Forelimb muscle (tissue), 1 donor: ENCODE measurements around the gene FNBP1L. TPM values are rescaled to one million over a fixed set of nuclear protein-coding genes. Genes with fewer than 3 reads are reported as not detected.

Source experiments
- DNase-seq: peaks from one replicate; pipeline ENCODE4 v3.0.0-alpha.2; 2013; ENCODE audit warnings: low read depth
- polyA plus RNA-seq: library from polyadenylated mRNA; unstranded; fragments of 120-200 nt; gene quantifications from one replicate; pipeline ENCODE4 v1.2.1, GENCODE V29; 2013; ENCODE audit not compliant: insufficient read length

The FNBP1L gene
- 45.1 TPM for polyA plus RNA-seq

DNA sequence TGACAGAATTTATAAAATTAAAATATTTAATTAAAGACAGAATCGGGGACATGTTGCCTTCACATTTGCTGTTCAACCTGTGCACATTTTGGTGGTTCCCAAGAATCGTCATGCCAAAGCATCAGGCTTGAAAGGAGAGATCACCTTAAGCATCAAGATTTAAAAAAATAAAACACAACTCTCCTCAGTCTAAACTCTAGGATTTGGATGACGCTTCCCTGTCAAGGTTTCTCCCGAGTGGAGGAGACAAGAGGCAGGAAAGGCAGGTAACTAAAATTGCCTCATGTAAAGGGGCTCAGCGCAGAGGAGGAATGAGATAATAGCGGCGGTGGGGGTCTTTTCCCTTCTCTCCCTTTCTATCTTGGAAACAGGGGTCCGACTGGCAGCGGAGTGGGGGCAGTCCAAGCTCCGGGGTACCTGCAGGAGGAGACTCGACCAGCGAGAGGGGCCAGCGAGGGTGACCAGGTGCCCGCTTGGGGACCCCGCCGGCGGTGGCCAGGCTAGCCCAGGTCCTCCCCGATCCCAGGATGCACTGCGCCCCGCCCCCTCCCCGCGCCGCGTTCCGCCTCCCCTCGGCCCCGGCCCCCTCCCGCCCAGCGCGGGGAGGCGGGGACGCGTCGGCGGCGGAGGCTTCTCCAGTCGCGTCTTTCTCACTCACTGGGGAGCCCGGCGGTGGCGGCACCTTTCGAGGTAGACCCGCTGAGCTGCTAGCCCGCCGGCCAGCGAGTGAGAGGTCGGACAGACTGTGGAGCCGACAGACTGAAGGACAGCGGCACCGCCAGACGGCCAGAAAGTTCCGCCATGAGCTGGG is at the start of gene FNBP1L:
TSS of gene FNBP1L (plus strand) at position 638 of the 811 bp plus-strand sequence. CDS start at position 802, 164 bp downstream.
- peak; percentile 26 for DNase-seq

DNA sequence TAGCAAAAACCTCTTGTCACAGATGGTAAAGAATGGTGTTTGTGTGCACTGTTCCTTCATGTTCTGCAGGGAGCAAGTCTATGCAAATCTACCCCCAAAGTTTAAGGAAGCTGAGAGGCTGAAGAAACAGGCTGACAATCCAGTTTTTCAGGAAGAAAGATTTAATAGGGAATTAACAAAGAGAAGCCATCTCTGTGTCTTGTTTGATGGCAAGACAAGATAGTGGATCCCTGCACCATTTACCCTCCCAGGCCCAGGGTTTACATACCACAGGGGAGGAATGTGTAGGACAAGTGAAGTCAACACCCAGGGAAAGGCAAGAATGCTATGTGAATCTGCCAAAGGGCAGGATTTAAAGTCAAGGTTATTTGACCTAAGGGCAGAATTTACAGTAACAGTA is 48.1 kb upstream of the FNBP1L start:
- DNase-seq: no peak

DNA sequence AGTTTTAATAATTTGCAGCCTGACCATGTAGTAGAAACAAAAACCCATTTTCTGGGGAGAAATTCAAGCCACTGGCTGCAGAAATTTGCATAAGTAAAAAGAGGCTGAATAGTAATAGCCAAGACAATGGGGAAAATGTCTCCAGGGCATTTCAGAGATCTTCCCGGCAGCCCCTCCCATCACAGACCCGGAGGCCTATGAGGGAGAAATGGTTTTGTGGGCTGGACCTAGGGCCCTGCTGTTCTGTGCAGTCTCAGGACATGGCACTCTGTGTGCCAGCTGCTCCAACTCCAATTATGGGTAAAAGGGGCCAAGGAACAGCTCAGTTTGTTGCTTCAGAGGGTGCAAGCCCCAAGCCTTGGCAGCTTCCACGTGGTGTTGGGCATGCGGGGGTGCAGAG is 39.7 kb upstream of the FNBP1L start:
- DNase-seq: no peak

DNA sequence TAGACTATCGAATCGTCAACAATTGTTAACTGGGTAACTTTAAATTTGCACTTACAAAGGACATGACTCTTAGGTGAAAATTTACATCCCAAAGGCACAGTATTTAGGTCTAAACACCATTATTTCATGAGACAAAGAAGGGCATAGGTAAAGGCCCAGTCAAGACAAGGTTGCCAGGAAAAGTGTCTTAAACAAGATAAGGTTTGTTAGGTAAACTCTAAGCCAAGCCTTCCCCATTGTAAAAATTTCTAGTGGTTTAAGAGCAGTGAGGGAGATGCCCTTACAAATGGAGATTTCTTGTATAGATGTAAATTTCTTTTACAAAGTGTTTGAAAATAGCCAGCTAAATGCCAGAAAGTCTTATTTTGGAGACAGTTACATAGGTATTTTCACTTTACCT is 36.9 kb upstream of the FNBP1L start:
- no peak for DNase-seq

DNA sequence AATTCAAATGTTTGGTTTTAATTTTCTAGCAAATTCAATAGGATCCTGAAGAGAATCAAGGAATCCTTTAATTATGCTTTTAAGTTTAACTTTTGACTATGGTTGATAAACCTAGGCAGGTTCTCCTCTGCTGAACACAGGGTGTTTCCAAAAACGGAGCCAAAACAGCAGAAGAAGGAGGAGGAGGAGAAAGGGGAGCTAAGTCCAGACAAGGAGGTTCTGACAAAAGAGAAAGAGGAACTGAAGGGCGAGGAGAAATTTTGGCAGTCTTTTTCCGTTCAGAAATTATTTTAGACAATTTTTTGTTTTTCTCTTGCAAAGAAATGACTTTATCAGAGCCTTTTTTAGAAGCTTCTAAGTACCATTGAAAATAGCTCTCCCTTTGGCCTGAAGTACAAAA is 33.2 kb upstream of the FNBP1L start:
- DNase-seq: no peak

DNA sequence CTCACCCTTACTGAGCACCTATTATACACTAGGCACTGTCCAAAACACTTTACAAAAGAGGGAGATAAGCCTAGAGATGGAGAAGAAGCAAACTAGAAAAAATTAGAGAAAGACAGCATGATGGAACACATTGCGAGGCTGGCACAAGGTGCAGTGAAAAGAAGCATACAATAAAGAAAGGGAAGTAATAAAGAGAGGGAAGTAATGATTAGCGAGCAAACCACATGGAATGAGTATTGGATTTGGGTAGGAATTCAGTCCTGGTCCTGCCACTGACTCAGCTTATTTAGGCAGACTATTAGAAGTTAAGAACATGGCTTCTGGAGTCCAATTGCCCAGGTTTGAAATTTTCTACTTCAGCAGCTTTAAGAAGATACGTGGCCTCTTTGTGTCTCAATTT is 32.6 kb upstream of the FNBP1L start:
- DNase-seq: no peak

DNA sequence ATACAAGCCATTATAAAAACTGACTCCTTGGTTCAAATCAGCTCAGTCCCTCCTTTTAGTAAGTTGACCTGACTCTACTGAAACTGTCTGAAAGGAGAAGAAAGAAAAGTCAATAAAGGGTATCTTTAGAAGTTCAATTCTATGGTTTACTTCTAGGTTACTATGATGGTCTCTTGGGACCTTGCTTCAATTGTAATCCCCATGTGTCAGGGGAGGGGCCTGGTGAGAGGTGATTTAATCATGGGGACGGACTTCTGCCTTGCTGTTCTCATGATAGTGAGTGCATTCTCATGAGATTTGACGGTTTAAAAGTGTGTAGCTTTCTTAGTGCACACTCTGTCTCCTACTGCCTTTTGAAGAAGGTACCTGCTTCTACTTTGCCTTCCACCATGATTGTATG is 31.7 kb upstream of the FNBP1L start:
- no peak for DNase-seq

DNA sequence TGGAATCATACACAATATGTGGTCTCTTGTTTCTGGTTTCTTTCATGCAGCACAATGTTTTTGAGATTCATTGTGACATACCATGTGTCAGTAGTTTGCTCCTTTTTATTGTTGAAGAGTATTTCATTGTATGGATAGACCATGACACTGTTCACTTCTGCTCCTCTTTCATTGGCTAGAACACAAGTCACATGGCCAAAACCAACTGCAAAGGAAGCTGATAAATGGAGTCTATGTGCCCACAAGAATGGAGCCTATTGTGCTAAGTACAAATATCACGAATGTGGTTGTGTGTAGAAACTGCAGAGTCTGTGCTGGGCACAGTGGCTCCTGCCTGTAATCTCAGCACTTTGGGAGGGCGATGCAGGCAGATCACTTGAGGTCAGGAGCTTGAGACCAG is 28.6 kb upstream of the FNBP1L start:
- DNase-seq: no peak

DNA sequence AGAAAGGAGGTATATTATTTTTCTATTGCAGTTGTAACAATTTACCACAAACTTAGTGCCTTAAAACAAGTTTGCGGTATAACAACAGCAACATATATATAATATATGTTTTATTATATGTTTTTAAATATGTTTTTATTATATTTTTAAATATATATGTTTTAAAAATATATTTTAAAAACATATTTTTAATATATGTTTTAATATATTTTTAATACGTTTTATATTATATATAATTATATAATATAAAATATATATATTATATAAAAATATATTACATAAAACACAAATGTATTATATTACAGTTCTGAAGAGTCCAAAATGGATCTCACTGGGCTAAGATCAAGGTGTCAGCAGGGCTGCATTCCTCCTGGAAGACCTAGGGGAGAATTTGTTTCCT is 27.5 kb upstream of the FNBP1L start:
- no peak for DNase-seq

DNA sequence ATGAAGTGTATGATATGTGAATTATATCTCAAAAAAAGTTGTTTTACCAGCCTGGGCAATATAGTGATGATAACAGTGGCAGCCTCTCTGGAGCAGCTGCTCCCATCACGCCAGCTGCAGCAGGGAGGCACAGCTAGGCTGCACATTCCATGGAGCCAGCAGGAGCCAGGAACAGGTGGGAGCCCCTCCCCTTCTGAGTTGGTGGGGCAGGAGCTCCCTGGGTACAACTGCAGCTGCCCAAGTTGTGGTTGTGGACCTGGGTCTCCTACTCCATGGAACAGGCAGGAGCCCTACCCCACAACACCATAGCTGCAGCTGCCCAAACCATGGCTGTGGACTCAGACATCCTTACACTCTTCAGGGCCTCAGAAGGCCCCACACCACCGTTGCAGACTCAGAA is 21.7 kb upstream of the FNBP1L start:
- no peak for DNase-seq

DNA sequence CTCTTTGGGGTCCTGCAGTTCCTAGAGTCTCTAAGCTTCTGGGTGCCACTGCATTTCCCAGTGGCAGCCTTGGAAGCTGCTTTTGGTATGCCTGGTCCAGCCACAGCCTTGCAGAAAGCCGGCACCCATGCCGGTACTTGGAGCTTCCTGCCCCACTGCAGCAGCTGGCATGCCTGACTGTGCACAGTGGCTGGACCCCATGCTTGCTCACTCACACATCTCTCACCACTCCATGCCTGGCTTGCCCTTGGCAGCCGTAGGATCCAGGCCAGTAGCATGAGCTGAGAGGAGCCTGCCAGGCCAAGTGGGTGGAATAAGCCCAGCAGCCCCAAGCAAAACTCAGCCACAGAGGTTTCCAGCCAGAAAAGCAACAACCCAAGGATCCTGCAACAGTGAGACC is 20.3 kb upstream of the FNBP1L start:
- no peak for DNase-seq

DNA sequence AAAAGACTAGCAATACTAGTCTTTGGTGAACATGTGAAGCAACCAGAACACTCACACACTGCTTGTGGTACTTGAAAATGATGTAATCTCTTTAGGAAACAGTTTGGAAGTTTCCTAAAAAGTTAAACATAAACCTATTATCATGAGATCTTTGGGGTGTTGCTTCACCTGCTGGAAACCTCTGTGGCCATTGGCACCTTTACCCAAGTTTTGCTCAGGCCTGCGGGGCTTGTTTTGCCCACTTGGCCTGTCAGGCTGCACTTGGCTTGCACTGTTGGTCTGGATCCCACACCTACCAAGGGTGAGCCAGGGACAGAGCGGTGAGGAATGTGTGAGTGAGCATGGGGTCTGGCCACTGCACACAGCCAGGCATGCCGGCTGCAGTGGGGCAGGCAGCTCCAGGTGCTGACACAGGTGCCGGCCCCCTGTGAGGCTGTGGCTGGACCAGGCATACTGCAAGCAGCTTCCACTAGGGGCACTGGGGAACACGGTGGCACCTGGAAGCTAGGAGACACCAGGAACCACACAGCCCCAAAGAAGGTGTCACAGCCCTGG is 14.4 kb upstream of the FNBP1L start:
- DNase-seq: no peak

DNA sequence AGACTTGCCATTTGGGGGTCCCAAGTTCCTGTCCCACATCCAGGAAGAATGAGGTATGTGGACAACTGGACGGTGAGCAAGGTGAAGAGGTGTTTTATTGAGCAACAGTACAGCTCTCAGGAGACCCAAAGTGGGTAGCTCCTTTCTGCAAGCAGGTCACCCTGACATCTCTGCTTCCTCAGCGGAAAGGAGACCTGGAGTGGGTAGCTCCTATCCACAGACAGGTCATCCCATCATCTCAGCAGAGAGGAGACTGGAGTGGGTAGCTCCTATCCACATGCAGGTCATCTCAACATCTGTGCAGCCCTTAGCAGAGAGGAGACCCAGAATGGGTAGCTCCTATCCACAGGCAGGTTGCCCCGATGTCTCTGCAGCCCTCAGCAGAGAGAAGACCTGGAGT is 13.8 kb upstream of the FNBP1L start:
- no peak for DNase-seq

DNA sequence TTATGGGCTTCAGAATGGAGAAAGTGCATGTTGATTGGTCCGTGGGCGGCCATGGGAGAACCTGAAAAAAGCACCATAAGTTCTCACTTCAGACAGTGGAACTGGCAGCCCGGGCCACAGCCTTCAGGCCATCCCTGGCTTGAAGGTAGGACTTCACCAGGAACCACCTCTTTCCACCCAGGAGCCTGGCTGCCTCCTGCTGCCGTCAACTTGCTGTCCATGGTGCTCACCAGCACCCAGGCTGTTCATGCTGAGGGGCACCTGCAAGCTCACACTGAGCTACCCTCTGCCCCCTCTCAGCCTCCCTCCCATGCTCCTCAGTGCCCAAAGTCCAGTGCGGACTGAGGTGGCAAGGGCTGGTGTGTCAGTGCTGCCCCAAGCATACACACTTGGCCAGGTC is 12.9 kb upstream of the FNBP1L start:
- DNase-seq: no peak

DNA sequence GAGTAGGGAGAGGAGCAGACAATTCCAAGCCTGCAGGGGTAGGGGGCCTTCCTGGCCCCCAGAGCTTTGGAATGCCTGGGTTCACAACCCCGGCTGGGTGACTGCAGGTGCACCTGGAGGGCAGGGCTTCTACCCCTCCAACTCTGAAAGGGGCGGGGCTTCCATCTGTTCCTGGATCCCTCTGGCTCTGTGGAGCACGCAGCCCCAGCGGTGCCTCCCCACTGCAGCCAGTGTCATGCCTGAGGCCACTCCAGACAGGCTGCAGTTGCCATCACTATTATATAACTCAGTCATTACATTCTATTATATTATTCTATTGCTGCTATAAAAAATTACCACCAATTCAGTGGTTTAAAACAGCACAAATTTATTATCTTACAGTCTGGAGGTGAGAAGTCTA is 12.5 kb upstream of the FNBP1L start:
- DNase-seq: no peak

DNA sequence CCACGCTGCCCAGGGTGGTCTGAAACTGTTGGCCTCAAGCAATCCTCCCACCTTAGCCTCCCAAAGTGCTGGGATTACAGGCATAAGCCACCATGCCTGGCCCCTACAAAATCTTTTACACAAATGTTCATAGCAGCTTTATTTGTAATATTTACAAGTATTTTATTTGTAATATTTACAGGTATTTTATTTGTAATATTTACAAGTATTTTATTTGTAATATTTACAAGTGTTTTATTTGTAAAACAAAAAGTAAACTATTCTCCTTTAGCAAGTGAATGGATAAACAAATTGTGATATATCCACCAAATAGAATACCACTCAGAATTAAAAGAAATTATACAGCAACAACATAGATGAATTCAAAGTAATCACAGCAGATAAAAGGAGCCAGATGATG is 11.4 kb upstream of the FNBP1L start:
- no peak for DNase-seq

DNA sequence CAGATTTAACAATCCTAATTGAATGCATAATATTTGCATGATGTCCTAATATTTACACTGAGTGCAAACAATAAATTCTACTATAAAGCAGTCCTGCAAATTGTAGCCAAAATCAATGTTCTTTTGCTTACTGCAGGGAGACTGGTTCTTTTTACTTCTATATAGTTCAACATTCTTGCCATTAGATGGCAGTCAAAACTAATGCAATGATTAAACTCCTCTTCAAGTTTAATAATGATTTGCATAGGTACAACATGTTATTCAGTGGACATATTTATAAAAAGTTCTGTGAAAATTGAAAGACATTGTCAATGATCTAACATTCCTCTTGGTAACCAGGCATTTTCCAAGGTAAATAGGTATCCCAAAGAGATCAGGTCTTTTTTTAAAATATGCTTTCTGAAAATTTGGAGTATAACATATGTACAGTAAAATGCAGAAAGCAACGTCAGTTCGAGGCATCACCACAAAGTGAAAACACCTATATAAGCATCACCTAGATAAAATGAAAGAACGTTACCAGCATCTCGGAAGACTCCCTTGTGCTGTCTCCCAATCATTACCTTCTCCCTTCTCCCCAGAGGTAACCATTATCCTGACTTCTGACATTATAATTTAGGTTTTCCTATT is 9.8 kb upstream of the FNBP1L start:
- DNase-seq: peak; percentile 32

DNA sequence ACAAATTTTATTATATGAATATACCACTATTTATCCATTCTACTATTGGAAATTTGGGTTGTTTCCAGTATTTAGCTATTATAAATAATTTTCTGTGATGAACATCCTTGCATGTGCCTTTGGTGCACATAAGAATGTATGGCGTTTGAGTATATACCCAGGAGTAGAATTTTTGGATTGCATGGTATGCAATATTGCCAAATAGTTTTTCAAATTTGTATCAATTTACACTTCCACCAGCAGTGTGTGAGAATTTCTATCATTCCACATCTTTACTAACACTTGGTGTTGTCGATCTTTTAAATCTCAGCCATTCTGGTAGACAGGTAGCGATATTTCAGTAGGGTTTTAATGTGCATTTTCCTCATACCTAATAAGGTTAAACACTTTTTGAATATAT is 9.2 kb upstream of the FNBP1L start:
- DNase-seq: no peak

DNA sequence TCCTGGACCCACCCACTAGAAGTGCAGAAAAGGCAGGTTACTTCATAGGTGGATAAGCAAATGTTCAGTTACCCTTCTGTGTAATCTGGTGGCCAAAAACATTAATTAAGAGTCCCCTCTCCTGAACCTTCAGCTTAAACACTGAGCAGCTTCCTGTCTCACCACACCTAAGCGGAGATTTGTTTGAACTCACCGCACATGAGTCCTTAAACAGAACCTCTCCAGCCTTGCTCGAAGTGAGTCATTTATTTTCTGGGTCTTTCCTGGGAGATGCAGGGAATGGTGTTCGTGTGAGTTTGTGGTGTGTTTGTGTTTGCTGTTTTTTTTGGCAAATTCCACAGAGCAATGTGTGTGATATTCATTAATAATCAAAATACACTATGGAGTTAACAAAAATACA is 7.6 kb upstream of the FNBP1L start:
- no peak for DNase-seq

DNA sequence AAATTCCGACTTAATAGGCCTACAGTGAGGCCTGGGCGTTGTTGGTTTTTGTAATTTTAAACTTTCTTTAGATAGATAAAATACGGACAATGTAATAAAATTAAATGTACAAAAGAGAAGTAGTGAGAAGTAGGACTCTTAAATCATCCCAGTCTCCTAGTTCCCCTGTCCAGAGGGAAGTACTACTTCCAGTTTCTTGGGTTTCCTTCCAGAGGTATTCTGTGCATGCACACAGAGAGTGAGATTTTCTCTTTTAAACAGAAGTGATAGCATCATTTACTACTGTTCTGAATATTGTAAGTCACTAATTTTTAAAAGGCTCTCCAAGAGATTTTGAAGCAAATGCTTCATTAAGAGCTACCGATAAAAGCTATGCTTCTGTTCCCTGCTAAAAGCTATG is 7.2 kb upstream of the FNBP1L start:
- DNase-seq: no peak

DNA sequence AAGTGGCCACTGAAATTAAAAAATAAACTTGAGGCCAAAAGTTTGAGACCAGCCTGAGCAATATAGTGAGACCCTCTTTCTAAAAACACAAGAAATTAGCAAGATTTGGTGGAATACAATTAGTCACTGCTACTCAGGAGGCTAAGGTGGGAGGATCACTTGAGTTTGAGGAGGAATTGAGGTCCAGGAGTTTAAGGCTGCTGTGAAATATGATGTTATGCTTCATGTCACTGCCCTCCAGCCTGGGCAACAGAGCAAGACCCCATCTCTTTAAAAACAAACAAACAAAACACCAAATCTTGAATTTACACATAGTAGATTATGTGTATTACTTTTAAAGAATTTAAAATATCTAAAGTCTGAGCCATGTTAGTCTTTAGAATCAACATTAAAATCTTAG is 6.3 kb upstream of the FNBP1L start:
- DNase-seq: no peak

DNA sequence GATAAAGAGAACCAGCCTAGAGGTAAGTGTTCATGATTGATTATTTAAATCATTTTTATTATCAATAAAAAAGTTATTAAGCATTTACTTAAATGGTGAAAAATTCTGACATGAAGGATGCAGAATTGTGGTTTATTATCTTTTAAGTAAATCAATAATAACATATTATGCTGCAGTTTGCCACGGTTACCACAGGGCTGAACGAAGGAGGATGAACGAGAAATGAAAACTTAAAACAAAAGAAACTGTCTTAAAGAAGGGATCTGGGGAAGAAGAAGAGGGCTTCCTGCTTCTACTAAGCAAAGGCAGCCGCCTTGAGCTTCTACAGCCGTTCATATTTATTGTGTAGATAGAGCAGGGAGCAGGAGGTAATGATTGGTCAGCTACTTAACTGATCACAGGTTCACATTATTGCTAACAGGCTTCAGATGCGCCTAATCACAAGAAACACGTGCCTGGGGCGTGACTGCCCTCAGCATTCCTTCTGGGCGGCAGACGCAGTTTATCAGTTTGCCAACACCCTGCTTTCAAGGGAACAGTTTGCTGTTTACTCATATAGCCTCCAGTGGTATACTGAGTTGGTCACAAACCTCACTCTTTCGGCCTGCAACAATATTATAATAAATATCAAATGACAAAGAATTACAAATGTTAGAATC is 5.8 kb upstream of the FNBP1L start:
- no peak for DNase-seq

DNA sequence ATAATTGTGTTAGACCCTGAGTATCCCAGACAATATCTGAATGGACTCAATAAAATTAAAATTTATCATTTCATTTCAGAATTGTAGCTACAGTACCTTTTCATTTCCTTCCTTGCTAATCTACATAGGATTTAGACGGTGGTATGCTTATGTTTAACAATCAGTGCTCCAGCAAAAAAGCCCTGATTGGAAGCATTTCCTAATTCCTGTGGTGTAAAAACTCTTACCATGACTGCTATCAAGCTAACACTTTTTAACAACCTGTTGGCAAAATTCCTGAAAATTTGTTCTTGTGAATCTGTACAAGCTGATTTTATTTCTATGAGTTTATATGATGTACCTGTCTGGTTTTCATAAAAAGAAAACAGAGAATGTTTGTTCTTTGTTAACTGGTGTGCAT is 5.2 kb upstream of the FNBP1L start:
- DNase-seq: no peak
